NCI-H187 (cell line): ENCODE data around the gene FGF6.
A peak's percentile ranks its signal among the peaks of the same experiment; 100 is the strongest.

Source experiments
- DNase-seq, 2 experiments: peaks; one replicate each; lab custom pipeline; 2025; lab: John Stamatoyannopoulos, UW

Gene FGF6

DNA sequence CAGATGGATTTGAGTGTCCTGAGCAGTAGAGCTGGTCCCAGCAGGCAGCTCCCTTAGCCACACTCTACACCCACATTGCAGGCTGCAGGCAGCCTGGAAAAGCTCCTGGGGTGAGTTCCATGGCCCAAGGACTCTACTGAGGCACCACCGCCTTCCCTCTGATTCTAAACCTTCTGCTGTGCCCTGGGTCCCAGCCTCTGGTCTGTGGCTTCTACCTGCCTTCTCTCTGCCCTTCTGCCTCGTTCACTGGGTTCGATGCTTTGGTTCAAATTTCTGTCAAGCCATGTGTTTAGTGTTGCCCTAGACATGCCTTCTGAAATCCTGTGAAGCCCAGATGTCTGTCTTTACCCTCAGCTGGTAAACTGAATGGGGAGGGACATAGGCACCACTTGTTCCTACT is 1.5 kb upstream of the FGF6 start:
- no peak for DNase-seq

DNA sequence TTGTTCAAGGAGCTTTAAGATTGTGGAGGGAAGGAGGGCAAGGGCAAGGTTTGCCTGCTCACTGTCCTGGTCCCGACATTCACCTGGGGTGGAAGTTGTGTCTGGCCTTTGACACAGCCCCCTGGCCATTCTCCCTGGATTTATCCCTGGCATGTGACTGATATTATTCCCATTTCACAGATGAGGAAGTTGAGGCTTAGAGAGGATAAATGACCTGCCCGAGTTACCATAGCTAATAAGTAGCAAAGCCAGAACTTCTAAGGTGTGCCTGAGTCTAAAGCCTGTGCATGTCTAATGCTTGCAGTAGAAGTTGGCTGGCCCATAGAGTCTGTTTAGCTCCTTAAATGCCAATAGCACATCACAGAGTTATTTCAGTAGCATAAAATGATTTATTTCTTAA is 720 bp upstream of the FGF6 start:
- no peak for DNase-seq

DNA sequence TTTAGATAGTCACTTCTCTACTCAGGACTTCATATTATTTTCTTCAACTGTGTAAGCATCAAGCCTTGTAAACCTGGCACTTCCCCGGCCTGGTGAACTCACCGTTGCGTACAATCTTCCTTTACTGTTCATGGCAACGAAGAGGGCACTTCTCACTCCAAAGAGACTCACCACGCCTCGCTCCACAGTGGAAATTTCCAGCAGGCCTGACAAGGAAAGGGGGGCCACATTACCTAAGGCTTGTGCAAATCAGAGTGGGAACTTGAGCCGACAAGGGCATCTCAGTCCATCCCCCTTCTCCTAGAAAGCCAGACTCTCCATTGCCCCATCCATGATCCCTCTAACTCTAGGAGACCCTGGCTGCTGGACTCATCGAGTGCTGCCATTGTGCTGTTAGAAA is 1.6 kb downstream of the FGF6 start:
- DNase-seq = no peak

DNA sequence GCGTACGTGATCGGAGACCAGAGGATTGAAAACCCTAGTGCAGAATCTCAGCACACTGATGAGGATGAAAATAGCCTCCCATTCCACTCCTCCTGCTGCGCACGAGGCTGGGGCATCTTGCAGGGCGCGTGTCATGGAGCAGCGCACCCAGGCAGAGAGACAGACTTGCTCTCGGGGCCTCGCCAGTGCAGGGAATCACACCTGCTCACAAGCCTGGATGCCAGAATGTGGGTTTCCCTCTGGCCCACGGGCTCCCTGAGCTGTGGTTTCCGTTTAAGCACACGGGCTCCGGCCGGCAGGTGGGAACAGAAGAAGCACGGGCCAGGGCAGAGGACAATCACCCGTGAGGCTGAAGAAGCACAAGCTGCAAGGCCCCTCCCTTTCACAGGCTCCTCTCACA is 2.0 kb downstream of the FGF6 start:
- no peak for DNase-seq

DNA sequence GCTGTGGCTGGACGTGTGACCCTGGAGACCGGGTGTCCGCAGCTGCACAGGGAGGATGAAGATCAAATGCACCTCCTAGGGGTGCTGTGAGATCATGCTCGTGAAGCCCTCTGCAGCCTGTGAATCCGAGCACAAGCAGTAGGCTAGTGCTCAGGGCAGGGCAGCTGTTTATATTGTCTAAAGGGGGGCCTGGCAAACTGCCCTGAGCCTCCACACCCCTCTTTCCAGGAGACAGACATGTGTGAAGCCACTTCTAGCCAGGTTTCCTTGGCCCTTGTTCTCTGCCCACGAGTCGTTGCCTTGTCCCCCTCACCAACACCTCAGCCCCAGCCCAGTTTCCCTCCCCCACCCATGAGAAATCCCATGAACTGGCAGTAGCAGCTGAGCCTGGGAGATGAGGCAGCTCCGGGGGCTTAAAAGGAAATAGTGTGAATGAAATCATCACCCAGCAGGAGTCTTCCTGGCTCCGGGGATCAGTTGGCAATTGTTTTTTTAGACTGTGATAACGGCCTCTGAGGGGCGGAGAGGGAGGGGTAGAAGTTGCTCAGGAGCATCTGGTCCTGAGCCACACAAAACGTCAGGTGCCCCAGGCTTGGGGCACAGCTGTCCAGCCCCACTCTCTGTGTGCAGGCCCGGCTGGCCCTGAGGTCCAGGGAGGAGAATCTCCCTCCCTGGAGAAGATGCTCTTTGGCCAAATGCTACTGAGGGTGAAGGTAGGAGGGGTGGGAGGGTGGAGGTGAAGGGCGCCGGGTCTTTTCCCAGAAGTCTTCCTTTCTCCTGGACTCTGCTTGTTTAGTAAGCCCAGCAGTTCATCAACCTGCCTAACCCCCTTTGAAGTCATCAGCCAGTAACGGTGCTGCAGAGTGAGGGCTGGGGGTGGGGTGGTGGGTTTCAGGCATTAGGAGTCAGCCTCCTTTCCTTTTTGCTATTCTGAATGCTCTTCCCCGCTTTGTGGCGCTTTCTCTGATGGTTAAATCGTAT is 4.0 kb downstream of the FGF6 start:
- DNase-seq = no peak

DNA sequence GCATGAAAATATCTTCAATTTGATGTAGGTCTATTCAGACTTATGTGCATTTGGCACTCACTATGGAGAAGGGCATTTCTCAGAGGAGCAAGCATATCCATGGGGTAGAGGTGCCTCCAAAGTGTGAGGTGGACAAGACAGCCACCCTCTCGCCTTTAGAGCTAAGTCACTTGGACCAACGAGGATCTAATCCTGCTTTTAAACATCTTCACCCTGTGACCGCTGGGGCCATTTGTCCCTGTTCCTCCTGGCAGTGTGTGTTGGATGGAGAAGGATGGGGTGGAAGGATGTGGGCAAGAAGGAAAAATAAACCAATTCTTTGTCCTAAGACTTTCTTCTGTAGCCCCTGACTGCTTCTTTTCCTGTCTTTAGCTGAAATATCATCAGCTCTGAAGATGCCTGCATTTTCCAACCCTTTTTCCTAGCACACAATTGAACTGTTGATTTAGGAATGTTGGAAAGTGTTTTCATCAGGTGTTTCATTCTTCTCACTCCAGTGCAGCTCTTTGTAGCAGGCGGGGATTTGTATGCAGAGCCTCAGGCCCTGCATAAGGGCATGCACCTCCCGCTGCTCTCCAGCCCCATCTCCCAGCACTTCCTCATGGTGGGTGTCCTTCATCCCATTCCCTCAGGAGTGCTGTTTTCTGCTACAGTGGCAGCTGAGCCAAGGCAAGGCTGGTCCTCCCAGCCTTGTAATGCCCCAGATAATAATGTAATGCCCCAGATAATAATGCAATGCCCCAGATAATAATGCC is 5.3 kb downstream of the FGF6 start:
- no peak for DNase-seq

- no peak for DNase-seq
These were observed 5.9 kb downstream of the FGF6 start for GRCh38 chr12:4439736-4440135.

- DNase-seq = no peak
These were observed 6.6 kb downstream of the FGF6 start for GRCh38 chr12:4438834-4439596.

DNA sequence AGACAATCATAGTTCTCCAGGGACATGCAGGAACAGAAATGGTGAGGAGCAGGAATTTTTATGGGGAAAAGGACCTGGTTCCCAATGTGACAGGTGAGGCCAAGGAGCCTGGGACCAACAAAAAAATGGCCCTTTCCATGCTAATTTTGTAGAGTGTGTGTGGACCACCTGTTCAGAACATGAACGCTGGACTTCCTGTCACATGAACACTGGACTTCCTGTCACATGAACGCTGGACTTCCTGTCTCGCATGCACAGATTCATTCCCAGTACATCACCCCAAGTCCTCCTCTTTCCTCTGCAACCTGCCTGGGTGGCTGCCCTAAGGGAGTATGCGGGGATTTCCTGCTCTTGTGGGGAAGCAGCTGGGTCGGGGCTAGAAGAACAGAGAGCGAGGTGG is 10.1 kb downstream of the FGF6 start:
- DNase-seq = no peak

GRCh38 chr12:4434706-4435425 is 10.7 kb downstream of the FGF6 start:
- no peak for DNase-seq

GRCh38 chr12:4434301-4434700 is 11.3 kb downstream of the FGF6 start:
- no peak for DNase-seq

DNA sequence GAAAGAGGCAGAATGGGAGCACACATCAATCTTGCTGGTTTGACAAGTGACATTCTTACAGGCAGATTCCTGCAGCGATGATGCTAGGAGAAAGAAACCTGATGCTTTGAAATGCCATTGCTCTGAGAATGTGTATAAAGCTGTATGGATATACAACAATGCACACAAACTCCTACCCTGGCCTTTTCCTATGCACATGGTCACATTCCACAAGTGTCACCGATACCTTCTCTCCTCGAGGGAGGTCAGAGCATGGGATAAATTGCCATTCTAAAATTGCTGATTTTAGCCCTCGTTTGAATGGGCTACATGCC is 11.9 kb downstream of the FGF6 start:
- DNase-seq = no peak

DNA sequence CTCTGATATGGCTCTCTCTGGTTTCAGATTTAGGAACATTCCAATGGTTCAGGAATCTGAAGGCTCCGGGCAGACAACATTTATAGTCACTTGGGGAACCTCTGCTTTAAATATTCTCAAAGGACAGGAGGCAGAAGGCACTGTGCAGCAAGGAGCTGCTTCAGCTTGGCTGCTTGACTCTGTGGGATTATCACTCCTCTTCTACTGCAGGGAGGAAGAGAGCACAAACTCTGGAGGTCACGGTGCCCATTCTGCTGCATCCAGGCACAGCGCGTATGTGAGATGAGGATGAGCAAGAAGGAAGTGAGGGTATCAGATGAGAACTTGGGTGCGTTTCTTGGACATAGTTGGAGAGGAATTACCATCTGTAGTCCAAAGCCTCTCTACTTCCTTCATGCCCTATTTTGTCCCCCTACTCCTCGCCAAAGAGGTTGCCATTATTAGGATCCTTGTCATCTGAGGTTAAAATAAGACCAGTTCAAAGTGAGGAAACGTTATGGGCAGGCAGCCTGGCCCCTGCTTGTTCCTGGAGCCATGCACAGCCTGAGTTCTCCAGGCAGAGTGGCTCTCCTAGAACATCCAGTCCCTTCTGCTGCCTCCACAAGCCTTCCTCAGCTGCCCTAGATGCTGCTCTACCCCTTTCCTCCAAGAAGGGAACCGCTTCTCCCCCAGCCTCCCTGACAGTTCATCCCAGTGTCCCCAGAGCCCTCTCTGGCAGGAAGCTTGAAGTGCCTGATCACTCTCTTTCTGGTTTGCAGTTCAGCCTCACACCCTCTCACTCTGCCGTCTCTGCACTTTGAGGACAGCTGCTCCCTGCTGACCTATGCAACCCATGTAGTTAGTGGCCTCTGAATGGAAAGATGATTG is 12.5 kb downstream of the FGF6 start:
- DNase-seq = no peak

GRCh38 chr12:4431866-4432265 is 13.7 kb downstream of the FGF6 start:
- DNase-seq = no peak

DNA sequence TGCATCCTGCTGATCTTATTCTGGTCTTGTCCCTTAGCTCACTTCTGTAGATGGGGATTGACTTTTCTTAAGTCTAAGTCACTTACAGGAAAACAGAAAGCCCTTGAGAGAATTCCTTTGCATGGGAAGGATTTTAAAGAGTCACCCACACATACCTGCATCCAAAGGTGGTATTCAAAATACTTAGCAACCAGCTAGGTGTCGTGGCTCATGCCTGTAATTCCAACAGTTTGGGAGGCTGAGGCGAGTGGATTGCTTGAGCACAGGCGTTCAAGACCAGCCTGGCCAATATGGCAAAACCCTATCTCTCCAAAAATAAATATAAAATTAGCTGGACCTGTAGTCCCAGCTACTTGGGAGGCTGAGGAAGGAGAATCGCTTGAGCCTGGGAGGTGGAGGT is 14.2 kb downstream of the FGF6 start:
- DNase-seq = no peak

GRCh38 chr12:4424422-4424821 is 21.2 kb downstream of the FGF6 start:
- no peak for DNase-seq

DNA sequence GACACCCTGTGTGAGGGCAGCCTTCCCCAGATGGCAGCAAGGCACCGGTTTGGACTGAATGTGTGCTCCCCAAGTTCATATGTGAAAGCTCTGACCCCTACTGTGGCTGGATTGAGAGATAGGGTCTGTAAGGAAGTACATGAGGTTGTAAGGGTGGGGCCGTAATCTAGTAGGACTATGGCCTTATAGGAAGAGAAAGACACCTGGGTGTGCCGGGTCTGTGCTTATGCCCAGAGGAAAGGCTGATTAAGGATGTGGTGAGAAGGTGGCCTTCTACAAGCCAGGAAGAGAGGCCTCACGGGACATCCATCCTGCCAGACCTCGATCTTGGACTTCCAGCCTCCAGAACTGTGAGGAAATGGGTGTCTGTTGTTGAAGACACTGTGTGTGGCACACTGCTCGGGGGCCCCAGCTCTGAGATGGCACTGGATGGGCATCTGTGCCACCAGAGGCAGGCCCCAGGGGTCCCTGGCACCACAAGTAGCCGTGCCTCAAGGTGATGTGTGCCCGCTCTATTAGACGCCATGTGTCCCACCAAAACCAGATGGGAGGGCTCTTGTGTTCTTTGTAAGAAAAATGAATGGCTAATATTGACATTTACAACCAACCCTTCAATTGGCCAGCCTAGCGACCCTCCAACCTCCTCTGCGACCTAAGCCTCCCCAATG is 22.0 kb downstream of the FGF6 start:
- no peak for DNase-seq

- no peak for DNase-seq
These were observed 22.6 kb downstream of the FGF6 start for GRCh38 chr12:4422985-4423384.

GRCh38 chr12:4421590-4422031 is 24.0 kb downstream of the FGF6 start:
- peak in 1 of 2 experiments; percentile 3 for DNase-seq

DNA sequence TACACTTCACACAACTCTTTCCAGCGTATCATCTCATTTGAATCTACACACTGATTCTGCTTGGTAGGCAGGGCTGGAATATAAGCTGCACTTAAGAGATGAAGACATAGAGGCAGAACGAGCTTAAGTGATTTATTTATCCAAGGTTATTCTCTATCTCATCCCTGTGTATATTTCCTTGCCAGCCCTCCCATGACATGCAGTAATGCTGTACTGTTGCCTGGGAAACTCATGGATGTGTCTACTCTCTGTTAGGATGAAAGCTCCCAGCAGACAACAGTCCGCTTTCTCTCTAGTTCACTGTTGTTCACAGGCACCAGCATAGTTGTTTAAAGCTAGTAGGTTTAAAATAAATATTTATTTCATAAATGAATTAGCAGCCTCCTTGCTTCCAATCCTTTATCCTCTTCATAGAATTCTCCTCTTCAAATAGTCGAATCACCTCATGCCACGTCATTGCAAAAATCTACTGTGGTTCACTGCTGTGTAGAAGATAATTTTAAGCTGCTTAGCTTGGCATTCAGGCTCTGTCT is 25.4 kb downstream of the FGF6 start:
- DNase-seq = no peak
